HG03565 (cell line): ENCODE data around the gene PTPRN2.
"Not testable (repeated sequence)": the region's sequence is repeated elsewhere in the genome, so short reads cannot be mapped to it uniquely, and the experiment has no call there.

ENCODE experiments used
- ATAC-seq: cut with Tn5 transposase; IDR thresholded peaks from one replicate; pipeline ENCODE4 v1.9.1; 2021; ENCODE audit warnings: mild to moderate bottlenecking, moderate library complexity; ENCODE audit not compliant: unreplicated experiment

PTPRN2 gene

DNA sequence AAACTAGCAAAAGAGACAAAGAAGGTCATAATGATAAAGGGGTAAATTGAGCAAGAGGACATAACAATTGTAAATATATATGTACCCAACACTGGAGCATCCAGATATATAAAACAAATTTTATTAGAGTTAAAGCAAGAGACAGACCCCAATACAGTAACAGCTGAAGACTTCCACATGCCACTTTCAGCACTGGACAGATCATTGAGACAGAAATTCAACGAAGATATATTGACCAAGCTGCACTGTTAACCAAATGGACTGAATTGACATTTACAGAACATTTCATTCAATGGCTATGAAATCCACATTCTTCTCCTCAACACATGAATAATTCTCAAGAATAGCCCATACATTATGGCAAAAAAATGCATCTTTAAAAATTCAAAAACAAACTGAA, 378.2 kb downstream of the PTPRN2 start:
- ATAC-seq: no peak

DNA sequence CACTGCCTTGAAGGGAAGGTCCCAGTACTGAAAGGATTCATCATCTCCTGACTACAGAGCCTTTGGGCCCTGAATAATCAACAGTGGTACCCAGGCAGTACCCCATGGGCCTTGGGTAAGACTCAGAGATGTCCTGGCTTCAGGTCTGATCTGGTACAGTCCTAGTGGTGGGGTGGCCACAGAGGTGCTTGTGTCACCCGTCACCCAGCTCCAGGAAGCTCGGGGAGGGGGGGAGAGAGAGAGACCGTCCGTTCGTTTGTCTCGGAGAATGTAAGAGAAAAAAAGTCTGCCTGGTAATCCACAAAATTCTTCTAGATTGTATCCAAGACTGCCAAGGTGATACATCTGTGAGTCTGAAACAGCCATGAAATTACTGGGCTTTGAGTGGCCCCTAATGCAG, 381.3 kb downstream of the PTPRN2 start:
- ATAC-seq: no peak

DNA sequence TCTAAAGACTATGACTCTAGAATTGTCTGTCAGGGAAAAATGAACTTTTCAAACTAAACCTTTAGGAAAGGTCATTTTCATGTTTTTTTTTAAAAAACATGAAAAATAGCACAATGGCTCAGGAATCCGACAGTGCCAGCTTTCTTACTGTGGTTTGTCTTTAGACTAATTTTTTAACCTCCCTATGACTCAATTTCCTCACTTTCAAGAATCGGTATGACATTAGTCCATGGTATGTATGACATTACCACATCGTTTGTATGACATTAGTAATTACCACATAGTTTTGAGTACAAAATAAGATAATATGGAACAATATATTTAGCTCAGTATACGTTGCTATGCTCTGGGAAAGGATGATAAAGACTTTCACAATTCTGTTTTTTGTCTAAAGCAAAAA, 383.2 kb downstream of the PTPRN2 start:
- ATAC-seq: no peak

DNA sequence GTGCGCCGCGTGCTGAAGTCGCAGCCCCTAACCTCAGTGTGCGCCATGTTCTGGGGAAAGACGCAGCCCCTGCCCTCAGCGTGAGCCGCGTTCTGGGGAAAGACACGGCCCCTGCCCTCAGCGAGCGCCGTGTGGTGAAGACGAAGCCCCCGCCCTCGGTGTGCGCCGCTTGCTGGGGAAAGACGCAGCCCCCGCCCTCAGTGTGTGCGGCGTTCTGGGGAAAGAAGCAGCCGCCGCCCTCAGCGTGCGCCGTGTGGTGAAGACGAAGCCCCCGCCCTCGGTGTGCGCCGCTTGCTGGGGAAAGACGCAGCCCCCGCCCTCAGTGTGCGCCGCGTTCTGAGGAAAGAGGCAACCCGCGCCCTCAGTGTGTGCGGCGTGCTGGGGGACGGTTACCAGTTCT, 383.7 kb downstream of the PTPRN2 start:
- not testable (repeated sequence) for ATAC-seq

DNA sequence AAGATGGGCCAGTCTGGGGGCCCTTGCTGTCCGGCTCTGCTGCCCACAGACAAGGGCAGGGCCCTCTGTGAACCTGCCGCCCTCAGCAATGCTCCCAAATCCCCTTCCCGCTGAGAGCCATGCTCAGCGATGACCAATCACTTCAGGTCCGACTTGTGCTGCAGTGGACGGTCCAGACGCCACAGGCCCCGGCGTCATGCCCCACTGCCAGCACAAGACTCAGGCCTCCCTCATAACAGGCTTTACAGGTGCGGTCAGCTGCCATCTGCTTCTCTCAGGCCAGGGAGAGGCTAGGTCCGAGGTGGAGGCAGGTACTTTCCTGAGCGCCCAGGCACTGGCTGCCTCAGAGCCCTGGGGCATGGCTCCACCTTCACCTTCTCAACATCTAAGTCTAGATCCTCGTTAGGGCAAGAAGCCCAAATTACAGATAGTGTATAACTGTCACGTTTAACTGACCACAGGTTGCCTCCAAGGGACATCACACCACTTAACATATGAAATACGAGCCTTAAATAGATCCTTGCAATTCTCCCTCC, 393.2 kb downstream of the PTPRN2 start:
- ATAC-seq: no peak

DNA sequence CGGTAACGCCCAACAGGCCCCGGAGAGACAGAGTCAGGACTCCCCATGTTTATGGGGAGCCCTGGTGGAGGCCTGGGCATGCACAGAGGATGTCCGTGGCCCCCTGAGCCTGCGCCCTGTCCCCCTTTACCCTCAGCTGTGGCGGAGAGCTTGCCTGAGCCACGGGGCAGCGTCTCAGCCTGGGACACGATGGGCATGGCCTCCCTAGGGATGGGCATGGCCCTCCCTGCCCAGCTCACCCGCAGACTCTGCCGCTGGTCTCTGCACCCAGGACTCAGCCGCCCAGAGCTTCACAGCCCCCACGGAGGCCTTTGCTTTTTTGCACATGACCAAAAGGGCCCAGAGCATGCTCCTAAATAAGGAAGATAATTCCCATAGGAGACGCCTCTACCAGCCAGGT, 394.2 kb downstream of the PTPRN2 start:
- no peak for ATAC-seq

DNA sequence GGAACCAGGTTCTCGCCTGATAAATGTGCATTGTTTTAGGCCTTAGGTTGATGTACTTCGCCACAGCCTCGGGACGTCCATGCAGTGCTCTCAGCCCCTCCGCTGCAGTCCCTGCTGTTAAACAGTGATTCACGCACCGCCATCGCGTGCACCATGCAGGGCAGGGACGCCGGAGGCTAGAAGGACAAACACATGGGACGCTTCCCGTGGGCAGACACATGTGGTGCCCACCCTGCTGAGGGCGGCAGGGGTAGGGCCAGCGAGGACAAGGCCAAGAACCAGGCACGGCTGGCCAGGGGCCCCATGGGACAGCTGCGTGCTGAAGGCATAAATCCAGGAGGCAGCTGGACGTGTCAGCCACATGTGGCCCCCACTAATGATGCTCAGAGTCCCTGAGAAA, 394.7 kb downstream of the PTPRN2 start:
- ATAC-seq: no peak

DNA sequence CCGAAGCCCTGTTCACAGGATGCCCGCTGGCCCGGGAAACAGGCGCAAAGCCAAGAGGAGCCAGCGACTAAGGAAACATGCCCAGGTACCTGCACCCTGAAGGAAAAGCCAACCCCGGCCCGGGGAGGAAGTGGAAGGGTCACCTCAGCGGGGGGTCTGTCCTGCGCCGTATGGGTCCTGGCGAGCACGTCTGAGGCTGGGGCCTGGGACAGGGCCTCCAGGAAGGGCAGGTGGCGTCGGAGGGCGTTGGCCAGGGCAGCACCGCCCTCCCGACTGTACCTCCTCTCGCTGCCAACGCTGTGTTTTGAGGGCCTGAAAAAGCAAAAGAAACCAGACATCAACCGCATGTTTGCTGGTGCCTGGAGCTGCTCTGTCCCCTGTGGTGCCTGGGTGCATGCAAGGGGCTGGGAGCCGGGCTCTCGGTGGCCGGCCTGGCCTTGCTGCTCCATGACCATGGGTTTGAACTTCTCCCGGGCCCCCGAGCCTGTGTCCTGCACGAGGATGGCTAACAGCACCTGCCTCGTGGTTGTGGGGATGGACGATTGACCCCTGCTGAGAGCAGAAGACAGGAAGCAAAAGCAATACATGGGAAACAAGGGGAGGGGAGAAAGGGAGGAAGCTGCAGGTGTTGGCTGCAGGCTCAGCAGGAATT, 395.3 kb downstream of the PTPRN2 start:
- no peak for ATAC-seq

DNA sequence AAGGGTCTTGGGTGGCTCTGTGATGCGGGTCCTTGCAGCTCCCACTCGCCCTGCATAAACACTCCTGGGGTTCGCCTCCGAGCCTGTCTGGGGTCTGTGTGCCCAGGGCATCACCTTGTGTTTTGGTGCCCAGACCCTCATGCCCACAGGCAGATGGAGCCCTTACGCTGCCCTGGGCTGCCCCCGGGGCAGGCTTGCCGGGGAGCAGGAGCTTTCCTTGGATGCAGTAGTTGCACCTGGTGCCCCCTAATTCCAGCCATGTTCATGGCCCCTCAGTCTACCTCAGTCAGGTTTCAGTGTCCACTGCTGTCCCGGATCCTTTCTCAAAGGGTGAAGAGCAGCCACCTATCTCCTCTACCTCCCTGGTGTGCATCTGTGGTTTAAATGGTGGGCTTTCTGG, 396.0 kb downstream of the PTPRN2 start:
- ATAC-seq: no peak

DNA sequence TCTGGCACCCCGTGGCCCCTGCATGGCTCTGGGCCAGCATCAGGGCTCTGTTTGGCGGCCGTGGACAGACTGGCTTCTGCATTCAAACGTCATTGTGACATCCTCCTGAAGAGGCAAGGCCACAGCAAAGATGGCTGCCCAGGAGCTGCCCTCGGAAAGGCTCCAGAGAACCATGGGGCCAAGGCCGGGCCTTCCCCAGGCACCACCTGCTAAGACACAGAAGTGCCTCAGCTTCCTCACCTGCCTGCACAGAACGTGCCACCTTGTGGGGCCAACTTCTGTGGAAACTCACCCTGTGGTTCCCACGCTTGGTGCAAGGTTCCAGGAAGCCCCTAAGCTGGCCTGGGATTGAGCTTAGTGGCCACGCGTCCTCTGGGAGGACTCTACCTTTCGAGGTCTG, 396.9 kb downstream of the PTPRN2 start:
- ATAC-seq: no peak

DNA sequence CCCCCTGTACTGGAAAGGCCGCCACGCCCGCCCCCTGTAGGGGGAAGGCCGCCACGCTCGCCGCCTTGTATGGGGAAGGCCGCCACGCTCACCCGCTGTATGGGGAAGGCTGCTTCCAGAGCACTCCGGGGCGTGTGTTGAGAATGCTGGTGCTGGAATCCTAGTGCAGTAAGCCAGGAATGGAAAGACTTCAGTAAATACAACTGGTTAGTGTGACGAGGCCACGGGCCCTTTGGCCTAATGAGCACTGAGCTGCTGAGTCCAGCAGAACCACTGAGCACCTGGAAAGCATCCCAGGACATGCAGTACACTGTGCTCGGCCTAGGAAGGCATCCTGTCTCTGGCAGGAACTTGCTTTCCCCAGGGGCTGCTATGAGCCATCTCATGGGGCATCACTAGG, 398.9 kb downstream of the PTPRN2 start:
- ATAC-seq: no peak

DNA sequence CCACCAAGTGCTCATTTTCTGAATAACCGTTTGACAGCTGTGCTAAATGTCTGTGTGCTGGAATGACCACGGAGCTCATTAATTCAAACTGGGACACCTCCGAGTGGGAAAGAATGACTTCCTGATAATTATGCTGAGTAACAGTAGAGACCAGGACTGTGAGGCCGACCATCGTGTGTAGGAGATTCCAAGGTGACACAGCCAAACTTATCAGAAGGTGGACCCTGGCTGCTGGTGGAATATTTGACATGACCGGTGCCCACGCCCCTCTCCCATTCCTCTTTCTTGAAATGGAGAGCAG, 400.0 kb downstream of the PTPRN2 start:
- ATAC-seq: no peak

DNA sequence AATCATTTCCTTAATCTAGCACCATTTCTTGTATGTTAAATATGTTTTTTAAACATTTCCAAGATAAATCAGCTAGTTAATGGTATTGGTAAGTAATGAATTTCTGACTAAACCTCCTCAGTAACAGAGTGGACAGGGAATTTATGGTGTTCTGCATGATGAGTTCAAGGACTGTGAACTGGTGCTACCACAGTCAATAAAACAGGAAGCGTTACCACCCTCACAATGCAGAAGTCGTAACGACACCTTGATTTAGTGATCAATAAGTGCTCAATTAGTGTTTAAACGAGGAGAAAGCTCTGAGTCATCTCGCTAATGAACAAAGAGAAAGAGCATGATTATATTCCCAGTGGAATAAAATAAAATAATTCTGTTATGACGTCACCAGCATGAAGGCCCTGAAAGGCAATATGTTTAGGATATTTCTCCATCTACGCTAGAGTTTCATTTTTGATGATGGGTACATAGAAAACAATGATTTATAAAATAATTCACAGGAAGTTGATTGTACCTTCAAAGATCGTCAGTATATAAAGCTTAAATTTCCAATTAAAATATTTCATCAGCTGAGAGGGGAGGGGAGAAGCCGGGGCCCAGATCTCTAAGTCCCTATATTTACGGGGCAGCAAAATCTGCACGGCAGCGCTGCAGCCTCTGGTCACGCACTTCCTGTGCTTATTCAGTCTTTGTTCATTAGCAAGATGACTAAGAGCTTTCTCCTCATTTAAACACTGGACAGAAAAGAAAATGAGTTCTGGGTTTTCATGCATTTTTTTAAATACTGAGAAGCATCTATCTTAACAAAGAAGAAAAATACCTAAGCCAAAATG, 400.5 kb downstream of the PTPRN2 start:
- ATAC-seq: no peak

DNA sequence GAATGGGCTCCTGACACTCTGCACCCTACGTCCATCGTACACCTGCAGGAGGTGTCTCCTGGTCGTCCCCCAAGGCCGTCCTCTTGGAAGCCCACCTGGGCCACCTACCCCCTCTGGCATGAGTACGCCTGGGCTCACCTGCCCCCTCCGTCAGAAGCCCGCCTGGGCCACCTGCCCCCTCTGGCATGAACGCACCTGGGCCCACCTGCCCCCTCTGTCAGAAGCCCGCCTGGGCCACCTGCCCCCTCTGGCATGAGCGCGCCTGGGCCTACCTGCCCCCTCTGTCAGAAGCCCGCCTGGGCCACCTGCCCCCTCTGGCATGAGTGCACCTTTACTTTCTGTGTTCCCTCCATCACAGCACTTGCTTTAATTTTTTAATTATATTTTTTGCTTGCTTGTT, 401.2 kb downstream of the PTPRN2 start:
- no peak for ATAC-seq

DNA sequence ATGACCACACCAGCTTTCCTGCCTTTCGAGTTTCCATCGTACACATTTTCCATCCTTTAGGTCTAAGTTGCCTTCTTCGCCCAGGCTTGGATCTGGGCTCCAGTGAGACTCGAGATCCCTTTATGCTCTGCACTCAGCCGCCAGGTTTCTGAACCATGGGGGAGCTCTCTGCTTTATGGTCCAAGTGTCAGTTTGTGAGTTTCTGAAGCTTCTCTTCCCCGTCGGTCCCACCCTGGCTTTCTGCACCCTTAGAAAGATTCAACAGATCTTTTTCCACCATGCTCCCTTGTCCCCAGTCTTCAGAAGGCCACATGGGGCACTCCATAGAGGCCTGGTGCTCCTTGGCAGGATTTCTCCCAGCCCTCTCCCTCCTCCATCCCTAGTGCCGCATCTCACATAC, 402.0 kb downstream of the PTPRN2 start:
- no peak for ATAC-seq

DNA sequence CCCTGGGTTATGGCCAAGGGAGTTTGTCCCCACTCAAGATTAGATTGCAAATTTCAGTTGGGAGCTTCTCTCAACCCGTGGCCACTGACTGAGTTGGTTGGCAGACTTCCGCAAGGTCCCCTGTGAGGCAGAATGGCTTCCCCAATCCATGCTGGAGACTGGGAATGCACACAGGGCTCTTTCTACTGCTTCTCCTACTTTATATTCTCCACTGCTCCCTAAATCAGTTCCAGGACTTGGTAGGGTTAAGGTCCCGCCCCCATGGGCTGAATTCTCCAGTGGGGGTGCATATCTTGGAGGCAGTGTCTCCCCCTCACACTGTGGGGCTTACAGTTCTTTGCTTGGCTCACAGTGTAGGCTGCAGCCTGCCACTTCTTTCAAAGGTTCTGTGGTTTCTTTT, 404.2 kb downstream of the PTPRN2 start:
- no peak for ATAC-seq

DNA sequence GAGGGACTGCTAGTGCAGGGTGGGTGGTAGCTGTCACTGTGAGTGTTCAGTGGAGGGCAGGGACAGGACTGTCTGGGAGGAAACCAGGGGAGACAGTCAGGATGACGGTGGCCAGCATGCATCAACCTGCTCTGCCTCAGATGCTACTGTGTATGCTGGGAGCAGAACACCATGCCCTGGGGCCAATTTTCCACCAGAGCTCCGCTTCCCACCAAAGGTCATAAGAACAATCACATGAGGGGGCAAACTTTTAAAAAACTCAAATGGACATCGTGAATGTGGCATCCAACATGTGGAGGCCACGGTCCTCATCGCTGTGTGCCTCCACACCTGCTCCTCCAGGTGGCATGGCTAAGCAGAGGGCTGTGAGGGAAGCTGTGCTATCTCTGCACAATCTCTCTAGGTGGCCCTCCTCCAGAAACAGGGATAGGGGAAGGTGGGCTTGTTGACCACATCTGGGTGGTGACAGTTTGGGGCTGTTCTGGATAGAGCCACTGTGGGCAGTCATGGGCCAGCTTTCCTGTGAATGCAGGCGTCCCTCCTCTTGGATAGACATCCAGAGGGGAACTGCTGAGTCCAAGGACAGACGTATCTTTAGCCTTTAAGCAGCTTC, 411.0 kb downstream of the PTPRN2 start:
- ATAC-seq: no peak

DNA sequence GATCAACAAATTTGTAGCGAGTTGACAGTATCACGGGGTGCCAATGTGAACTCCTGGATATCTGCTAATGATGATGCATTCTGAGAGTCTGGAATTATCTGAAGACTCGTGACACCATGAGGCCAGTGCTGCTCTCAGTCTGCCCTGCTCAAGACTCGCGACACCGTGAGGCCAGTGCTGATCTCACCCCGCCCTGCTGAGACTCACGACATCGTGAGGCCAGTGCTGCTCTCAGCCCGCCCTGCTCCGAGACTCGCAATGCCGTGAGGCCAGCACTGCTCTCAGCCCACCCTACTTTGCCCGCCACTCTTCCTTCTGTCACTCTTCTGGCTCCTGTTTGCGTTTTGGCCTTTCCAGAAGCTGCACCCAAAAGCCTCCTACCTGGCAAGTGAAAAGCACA, 411.8 kb downstream of the PTPRN2 start:
- no peak for ATAC-seq

DNA sequence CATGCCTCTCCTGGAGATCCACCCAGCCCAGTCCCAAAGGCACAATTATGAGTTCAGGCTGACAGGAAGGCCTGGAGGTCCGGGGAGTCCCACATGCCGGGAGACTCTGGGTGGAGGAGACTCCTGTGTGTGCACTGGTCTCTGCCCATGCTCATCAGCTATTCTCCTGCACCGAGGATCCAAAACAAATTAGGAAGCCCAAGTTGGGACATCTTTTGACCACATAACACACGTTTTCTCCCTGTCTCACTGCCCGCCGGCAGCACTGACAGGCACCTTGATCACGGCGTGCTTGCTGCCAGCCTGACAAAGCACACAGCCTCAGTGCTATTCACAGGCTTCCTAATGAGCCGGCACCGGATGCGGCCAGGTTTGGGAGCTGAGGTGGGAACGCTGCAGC, 412.7 kb downstream of the PTPRN2 start:
- ATAC-seq: no peak

DNA sequence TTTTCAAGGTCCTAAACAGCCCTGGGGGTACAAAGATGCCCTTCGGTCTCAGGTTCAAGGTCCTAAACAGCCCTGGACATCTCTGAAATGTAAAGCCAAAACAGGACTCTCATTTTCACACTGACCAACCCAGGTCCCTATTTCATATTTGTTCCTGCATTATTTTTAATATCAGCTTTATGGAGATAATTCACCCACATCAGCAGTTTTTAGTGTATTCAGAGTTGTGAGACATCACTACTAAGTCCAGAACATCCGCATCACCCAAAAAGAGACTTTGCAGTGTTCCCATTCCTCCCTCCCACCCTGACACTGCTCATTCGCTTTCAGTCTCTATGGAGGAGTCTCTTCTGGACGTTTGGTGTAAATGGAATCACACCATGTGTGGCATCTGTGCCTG, 420.2 kb downstream of the PTPRN2 start:
- ATAC-seq: no peak

DNA sequence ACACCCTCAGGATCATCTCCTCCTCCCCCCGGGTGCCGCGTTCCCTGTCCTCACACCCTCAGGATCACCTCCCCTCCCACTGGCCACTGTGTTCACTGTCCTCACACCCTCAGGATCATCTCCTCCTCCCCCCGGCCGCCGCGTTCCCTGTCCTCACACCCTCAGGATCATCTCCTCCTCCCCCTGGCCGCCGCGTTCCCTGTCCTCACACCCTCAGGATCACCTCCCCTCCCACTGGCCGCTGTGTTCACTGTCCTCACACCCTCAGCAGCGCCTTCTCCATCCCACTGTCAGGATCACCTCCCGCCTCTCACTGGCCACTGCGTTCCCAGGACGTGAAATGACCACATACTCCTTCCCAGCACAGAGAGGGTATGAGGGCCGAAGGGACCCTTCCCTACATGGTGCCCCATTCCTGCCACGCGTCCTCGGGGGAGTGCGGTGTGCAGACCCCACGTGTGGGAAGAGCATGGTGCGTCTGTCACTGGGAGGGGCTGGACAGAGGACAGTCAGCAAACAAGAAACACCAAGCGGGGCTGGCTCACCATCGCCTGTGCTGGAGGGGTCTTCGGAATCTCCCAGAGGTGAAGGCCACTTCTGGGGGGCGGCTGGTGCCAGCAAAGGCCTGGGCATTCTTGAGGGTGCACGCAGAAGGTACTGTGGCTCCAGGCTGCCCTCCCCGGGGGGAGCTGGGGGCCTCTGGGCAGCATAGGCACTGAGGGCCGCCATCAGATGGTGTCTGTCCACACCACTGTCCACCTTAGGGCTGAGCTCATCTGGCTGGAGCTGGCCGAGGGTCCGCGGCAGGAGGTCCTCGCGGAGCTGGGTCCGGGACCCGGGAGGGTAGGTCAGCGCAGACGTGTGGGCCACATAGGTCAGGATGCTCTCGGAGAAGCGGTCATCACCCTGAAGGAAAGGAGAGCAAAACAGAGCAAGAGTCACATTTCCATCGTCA, 421.0 kb downstream of the PTPRN2 start:
- ATAC-seq: no peak
